Measurements from ENCODE around the gene ITPKC. TPM values are rescaled to one million over a fixed set of nuclear protein-coding genes. Genes with fewer than 3 reads are reported as not detected.

ITPKC gene
- total and polyA plus RNA-seq, 2 of the 13 experiments (the other 11 are each of a cell fraction or from before 2014, with no cell fraction given) = 6.9 to 11.2 TPM

- no peak overlapping the region for H3K4me2 ChIP-seq (ENCODE audit: low read depth, low read length)
- no peaks in the 10 kb centered on the region for H3K27me3 ChIP-seq (ENCODE audit: control insufficient read depth in 1 of 2, insufficient read depth in 2 of 2, low read length in 2 of 2)
- no peak overlapping the region for H3K4me3 ChIP-seq (replicated peaks in 1 of 3; ENCODE audit: insufficient read depth in 1 of 3, low read depth in 2 of 3, low read length in 3 of 3)
- no peaks in the 10 kb centered on the region for H3K4me1 ChIP-seq (ENCODE audit: insufficient read depth, low read length)
- H3K9me3 ChIP-seq (ENCODE audit: low read length) = no peaks in the 10 kb centered on the region
- DNase-seq (ENCODE audit: low spot score) = no peak
- BruUV-seq (replicated peaks) = no TSS peak
- no peak overlapping the region for H3K9ac ChIP-seq (ENCODE audit: insufficient read depth, low read depth, low read length)
- FAIRE-seq = no peak
- intact Hi-C loops (cut with micrococcal nuclease; ENCODE audit: unreplicated experiment) (no loop called here), in situ Hi-C loops (cut with HindIII; ENCODE audit: extremely low pct_ligation_motif_present, low pct_unique_long_range_greater_than_20kb) (no loop called here)
- no peaks in the 10 kb centered on the region for H3K36me3 ChIP-seq (replicated peaks in 1 of 2; ENCODE audit: control insufficient read depth in 1 of 2, insufficient read depth in 2 of 2, low read length in 2 of 2)
- ATAC-seq = no peak
- H3K79me2 ChIP-seq (ENCODE audit: insufficient read depth, low read length) = no peaks in the 10 kb centered on the region
- CTCF ChIA-PET (ENCODE audit: low intra/inter-chr PET ratio, low total read pairs) = no interaction called here
- WGBS (ENCODE audit: low lambda C conversion rate) = 76% methylated on average over 6 of the region's 6 CpGs
- H4K20me1 ChIP-seq (ENCODE audit: insufficient read depth, low read length) = no peaks in the 10 kb centered on the region
- POLR2A ChIA-PET = no interaction called here
- no peak for TF ChIP-seq SNAI1 (CRISPR knock-in tag; IDR thresholded peaks at IDR 0.05; ENCODE audit: borderline replicate concordance)
- no peak for TF ChIP-seq TFDP2 (CRISPR knock-in tag; IDR thresholded peaks at IDR 0.05)
- TF ChIP-seq CC2D1A (CRISPR knock-in tag; IDR thresholded peaks at IDR 0.05) = no peak
- TF ChIP-seq NAIF1 (CRISPR knock-in tag; IDR thresholded peaks at IDR 0.05; ENCODE audit: borderline replicate concordance) = no peak
- no peak for TF ChIP-seq TBX2 (CRISPR knock-in tag; IDR thresholded peaks at IDR 0.05; ENCODE audit: borderline replicate concordance)
- TF ChIP-seq MEF2D (CRISPR knock-in tag; IDR thresholded peaks at IDR 0.05) = no peak
- no peak for TF ChIP-seq NFE2L2 (IDR thresholded peaks at IDR 0.05; ENCODE audit: low read length)
- TF ChIP-seq ZNF142 (CRISPR knock-in tag; IDR thresholded peaks at IDR 0.05) = no peak
- no peak for TF ChIP-seq ATF6 (CRISPR knock-in tag; conservative IDR thresholded peaks at IDR 0.05)
- TF ChIP-seq ZNF766 (CRISPR knock-in tag; IDR thresholded peaks at IDR 0.05; ENCODE audit: borderline replicate concordance) = no peak
- TF ChIP-seq POGZ (CRISPR knock-in tag; IDR thresholded peaks at IDR 0.05) = no peak
- no peak for TF ChIP-seq CCDC6 (CRISPR knock-in tag; IDR thresholded peaks at IDR 0.05)
- H2AFZ ChIP-seq (ENCODE audit: low read length) = no peak overlapping the region
- no peak overlapping the region for H3K27ac ChIP-seq (ENCODE audit: extremely low read length, insufficient read depth, low read length)
These were observed 31.3 kb upstream of the ITPKC start for GRCh38 chr19:40685563-40685962.

All from HepG2 (cell line).